Heart left ventricle (tissue), 13 donors: ENCODE results near the gene FAM89A.

ENCODE experiments used
- CTCF ChIP-seq, 12 donors: fragments of 200-600 bp; sonication (generic) in 4 of 12; IDR thresholded peaks; one replicate each; pipeline versions ENCODE4 v1.5.0 to v1.8.0; 2018 to 2022; ENCODE audit warnings: antibody characterized with exemption in 12 of 12, mild to moderate bottlenecking in 5 of 12
- POLR2A ChIP-seq, 2 donors: fragments of 450-650 bp; IDR thresholded peaks; one replicate each; pipeline ENCODE4 v1.6.1; 2017; ENCODE audit warnings: antibody characterized with exemption in 2 of 2, mild to moderate bottlenecking in 2 of 2, moderate library complexity in 2 of 2
- donor health status: ischemic (EF 13 %, LVEDD 7.1; RV severe dilation, severe dysfunction).
- donor health status: DM: no; HTN: yes; CAD: no.
- donor health status: DM: no; HTN: no; CAD: no.
- donor health status: ischemic (EF 25% LVEDD 6.9; RV normal size, moderate dysfunction).
- donor health status: ischemic (EF 25% LVEDD 5.7; RV mildly dilated, moderate dysfunction).
- donor health status: ischemic (EF 35%, LVEDD 5.7; RV mildly dilated, moderate dysfunction).
- donor health status: nonischemic (EF 11% LVEDD 7.7; RV severe dilation, severe dysfunction).
- donor health status: DM: yes; HTN: yes; CAD: no.
- donor health status: PGD.
- donor health status: ischemic (EF 29% LVEDD 5.4; RV normal size, mild dysfunction).
- donor health status: nonischemic (EF 23%, LVEDD 6.1; RV moderate dilation, normal function).

- no peak for TF ChIP-seq POLR2A (IDR thresholded peaks at IDR 0.05)
- no peak for TF ChIP-seq CTCF (IDR thresholded peaks at IDR 0.05)
These were observed 7.1 kb downstream of the FAM89A start for GRCh38 chr1:231032963-231033362.
